ENCODE data around the gene CNGA2. TPM values are rescaled to one million over a fixed set of nuclear protein-coding genes. Genes with fewer than 3 reads are reported as not detected.

Gene CNGA2
- not detected in 5 replicates for total RNA-seq (2022; extraction: Qiagen RNA extraction; ENCODE audit: low read depth)

DNA sequence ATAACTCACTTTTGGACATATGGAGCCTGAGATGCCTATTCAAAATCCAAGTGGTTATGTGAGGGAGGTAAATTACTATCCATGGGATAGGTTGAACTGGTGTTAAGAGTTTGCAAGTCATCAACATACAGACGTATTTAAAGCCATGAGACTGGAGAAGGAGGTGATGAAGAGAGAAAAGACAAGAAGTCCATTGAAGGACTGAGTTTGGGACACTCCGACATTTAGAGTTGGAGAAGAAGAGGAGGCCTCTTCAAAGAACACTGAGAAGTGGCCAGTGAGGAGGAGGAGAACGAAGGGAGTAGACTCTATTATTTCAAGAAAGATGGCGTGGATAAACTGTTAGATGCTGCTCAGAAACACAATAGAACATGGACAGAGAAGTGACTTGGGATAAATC lies at the start of gene CNGA2:
CNGA2 (plus strand) TSS at position 301 of the 400 bp plus-strand sequence. CDS start 3,738 bp downstream, outside the sequence.

DNA sequence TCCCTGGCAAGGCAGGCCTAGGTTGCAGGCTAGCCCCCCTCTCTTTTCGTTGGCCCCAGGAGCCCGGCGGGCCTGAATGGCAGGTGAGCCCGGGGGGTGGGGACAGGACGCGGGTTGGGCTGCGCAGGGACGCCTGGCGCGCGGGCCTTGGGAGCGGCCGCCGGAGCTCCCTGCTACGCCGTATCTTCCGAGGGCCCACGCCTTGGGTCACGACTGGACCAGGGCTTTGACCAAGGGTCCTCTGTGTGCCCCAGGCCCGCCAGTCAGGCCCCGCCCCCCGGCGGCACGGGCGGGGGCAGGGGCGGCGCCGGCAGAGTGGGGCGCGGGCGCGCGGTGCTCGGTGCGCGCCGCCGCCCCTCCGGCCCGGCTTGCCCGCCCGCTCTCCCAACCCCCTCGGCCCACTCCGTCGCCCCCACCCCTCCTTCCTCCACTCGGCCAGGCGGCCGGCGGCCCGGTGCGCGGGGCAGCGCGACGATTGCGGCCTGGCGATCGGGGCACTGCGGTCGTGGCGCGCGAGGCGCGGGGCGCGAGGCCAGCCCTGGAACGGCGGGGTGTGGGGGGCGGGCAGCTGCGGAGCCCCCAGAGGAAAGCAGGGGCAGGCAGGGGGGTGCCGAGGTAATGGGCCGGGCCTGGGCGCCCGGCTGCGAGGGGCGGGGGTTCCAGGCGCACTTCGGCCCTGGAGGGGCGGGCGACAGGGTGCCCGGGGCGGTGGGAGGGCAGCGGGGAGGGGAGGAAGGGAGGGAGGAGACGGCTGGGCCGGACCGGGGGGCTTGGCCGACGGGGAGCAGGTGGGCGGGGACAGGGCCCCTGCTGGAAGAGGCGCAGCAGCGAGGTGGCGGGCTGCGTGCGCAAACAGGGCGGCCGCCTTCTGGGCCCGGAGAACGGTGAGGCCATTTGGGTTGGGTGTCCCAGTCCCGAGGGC lies 39.6 kb upstream of the CNGA2 start, which contains the start of gene PRRG3:
PRRG3 (plus strand) TSS at position 798 of the 922 bp plus-strand sequence. CDS start 3,357 bp downstream, outside the sequence.

DNA sequence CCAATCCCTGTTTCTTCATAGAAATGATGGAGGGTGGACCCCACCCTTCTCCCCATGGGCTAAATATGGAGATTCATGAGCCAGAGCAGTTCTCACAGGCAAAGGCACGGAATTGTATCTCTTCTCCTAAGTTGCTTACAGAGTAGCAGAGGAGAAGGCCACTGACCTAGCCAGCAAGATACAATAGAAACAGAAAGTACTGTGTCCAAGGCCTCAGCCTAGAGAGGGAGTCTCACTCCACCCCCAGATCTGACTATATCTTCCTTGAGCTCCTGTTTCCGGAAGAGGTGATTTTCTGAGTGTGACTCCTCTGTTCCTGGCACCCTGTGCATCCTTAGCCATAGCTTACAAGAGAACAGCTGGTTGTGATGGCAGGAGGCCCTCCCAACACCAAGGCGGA lies 18.8 kb upstream of the CNGA2 start, which contains the start of gene FATE1:
FATE1 (plus strand) TSS at position 284 of the 400 bp plus-strand sequence; CDS start at position 369, 85 bp downstream.

Other genes starting within 250 kb of the CNGA2 start
- gene PASD1, start 171.1 kb upstream of the CNGA2 start, total RNA-seq (2022; extraction: Qiagen RNA extraction; ENCODE audit: low read depth), result not detected in 5 replicates
- gene PRRG3, start 39.3 kb upstream of the CNGA2 start, total RNA-seq (2022; extraction: Qiagen RNA extraction; ENCODE audit: low read depth), result not detected in 5 replicates
- gene FATE1, start 18.7 kb upstream of the CNGA2 start, total RNA-seq (2022; extraction: Qiagen RNA extraction; ENCODE audit: low read depth), result not detected in 5 replicates
- gene MAGEA4, start 178.1 kb downstream of the CNGA2 start, total RNA-seq (2022; extraction: Qiagen RNA extraction; ENCODE audit: low read depth), result not detected in 5 replicates
- 15.9 to 28.1 TPM (median 23.7 TPM) in 5 replicates for gene GABRE, start 239.9 kb downstream of the CNGA2 start, total RNA-seq (2022; extraction: Qiagen RNA extraction; ENCODE audit: low read depth)

Data from A549 treated with DMSO at 1 μM for 4 hours (cell line).